Neuron (in vitro differentiated cells): ENCODE data around the gene WDR88.
"Not testable (repeated sequence)": the region's sequence is repeated elsewhere in the genome, so short reads cannot be mapped to it uniquely, and the experiment has no call there.

Source experiments
- H2AFZ ChIP-seq: one replicate; pipeline ENCODE4 v1.6.1; 2013; ENCODE audit warnings: low read depth, mild to moderate bottlenecking, inconsistent platforms, low read length, moderate library complexity
- H3K27me3 ChIP-seq: one replicate; pipeline ENCODE4 v1.6.1; 2013; ENCODE audit warnings: low read length; ENCODE audit not compliant: insufficient read depth
- H3K36me3 ChIP-seq: one replicate; pipeline ENCODE4 v1.6.1; 2013; ENCODE audit warnings: low read length; ENCODE audit not compliant: insufficient read depth
- H3K4me1 ChIP-seq: one replicate; pipeline ENCODE4 v1.6.1; 2013; ENCODE audit warnings: low read length; ENCODE audit not compliant: insufficient read depth
- H3K4me3 ChIP-seq: 2 replicates; pipeline ENCODE4 v1.5.1; 2013; ENCODE audit warnings: mild to moderate bottlenecking, low read length, moderate library complexity
- H3K9me3 ChIP-seq: one replicate; pipeline ENCODE4 v1.6.1; 2013; ENCODE audit warnings: low read length

Gene WDR88

GRCh38 chr19:33220115-33220514 is 88.2 kb downstream of the WDR88 start:
- H3K27me3 ChIP-seq, result peaks cover 36% of the 10 kb centered on the region
- no peak overlapping the region for H3K4me3 ChIP-seq
- H3K4me1 ChIP-seq, result peaks cover 6% of the 10 kb centered on the region
- no peak overlapping the region for H2AFZ ChIP-seq
- H3K36me3 ChIP-seq, result no peaks in the 10 kb centered on the region
- H3K9me3 ChIP-seq, result no peaks in the 10 kb centered on the region

GRCh38 chr19:33220735-33221134 is 88.8 kb downstream of the WDR88 start:
- peaks cover 41% of the 10 kb centered on the region for H3K27me3 ChIP-seq
- no peaks in the 10 kb centered on the region for H3K9me3 ChIP-seq
- no peaks in the 10 kb centered on the region for H3K36me3 ChIP-seq
- H3K4me1 ChIP-seq, result peaks cover 6% of the 10 kb centered on the region
- no peak overlapping the region for H2AFZ ChIP-seq
- no peak overlapping the region for H3K4me3 ChIP-seq

GRCh38 chr19:33221638-33222037 is 89.7 kb downstream of the WDR88 start:
- Histone ChIP-seq H3K4me3 (no peak overlapping the region), H2AFZ (no peak overlapping the region), H3K27me3 (peaks cover 50% of the 10 kb centered on the region), H3K9me3 (no peaks in the 10 kb centered on the region), H3K4me1 (peaks cover 6% of the 10 kb centered on the region), H3K36me3 (no peaks in the 10 kb centered on the region)

- not testable (repeated sequence) for H3K4me1 ChIP-seq, H3K36me3 ChIP-seq, H3K4me3 ChIP-seq, H2AFZ ChIP-seq, H3K9me3 ChIP-seq
- peaks cover 55% of the 10 kb centered on the region for H3K27me3 ChIP-seq
Measured at GRCh38 chr19:33222255-33222654, 90.3 kb downstream of the WDR88 start.

- no peak overlapping the region for H2AFZ ChIP-seq
- H3K4me3 ChIP-seq, result no peak overlapping the region
- H3K9me3 ChIP-seq, result peaks cover 15% of the 10 kb centered on the region
- no peaks in the 10 kb centered on the region for H3K36me3 ChIP-seq
- H3K27me3 ChIP-seq, result peaks cover 66% of the 10 kb centered on the region
- no peaks in the 10 kb centered on the region for H3K4me1 ChIP-seq
Measured at GRCh38 chr19:33224694-33225457, 93.0 kb downstream of the WDR88 start.
